WTC11 (cell line): ENCODE results near the gene IGSF9.

Source experiments
- ATF1 ChIP-seq: sonication (generic); formaldehyde crosslinking; IDR thresholded peaks from 2 replicates; pipeline ENCODE4 v1.8.1; 2023; ENCODE audit warnings: mild to moderate bottlenecking, moderate library complexity, missing genetic modification reagents
- FOXJ3 ChIP-seq: sonication (generic); formaldehyde crosslinking; IDR thresholded peaks from 2 replicates; pipeline ENCODE4 v1.9.0; 2021; ENCODE audit warnings: missing genetic modification reagents, mild to moderate bottlenecking, borderline replicate concordance
- FOXK1 ChIP-seq: sonication (generic); formaldehyde crosslinking; IDR thresholded peaks from 2 replicates; pipeline ENCODE4 v1.8.0; 2022; ENCODE audit warnings: mild to moderate bottlenecking, moderate library complexity, missing genetic modification reagents
- MYBL2 ChIP-seq: sonication (generic); formaldehyde crosslinking; IDR thresholded peaks from 2 replicates; pipeline ENCODE4 v1.8.1; 2023; ENCODE audit warnings: mild to moderate bottlenecking, moderate library complexity, missing genetic modification reagents
- NFATC4 ChIP-seq: fragments of 250-450 bp; sonication (Bioruptor Pico); IDR thresholded peaks from 2 replicates; pipeline ENCODE4 v1.9.0; 2021; ENCODE audit warnings: mild to moderate bottlenecking
- ZNF263 ChIP-seq: sonication (generic); formaldehyde crosslinking; IDR thresholded peaks from 2 replicates; pipeline ENCODE4 v1.8.1; 2022; ENCODE audit warnings: low read depth, mild to moderate bottlenecking, moderate library complexity, missing genetic modification reagents
- ZNF671 ChIP-seq: fragments of 250-450 bp; sonication (Bioruptor Pico); IDR thresholded peaks from 2 replicates; pipeline ENCODE4 v1.8.0; 2021; ENCODE audit warnings: mild to moderate bottlenecking
- TF ChIP-seq, protein P1 (sequence below): fragments of 200-600 bp; IDR thresholded peaks from 2 replicates; pipeline ENCODE4 v1.8.0; 2022; ENCODE audit warnings: antibody characterized with exemption
- TF ChIP-seq, protein P2 (sequence below): sonication (generic); formaldehyde crosslinking; IDR thresholded peaks from 2 replicates; pipeline ENCODE4 v1.8.1; 2022; ENCODE audit warnings: mild to moderate bottlenecking, missing genetic modification reagents, moderate library complexity, borderline replicate concordance
- TF ChIP-seq, protein P3 (sequence below): sonication (generic); formaldehyde crosslinking; conservative IDR thresholded peaks from 2 replicates; pipeline ENCODE4 v1.8.1; 2022; ENCODE audit warnings: mild to moderate bottlenecking, missing genetic modification reagents
- TF ChIP-seq, protein P4 (sequence below): fragments of 250-450 bp; sonication (Bioruptor Pico); IDR thresholded peaks from 2 replicates; pipeline ENCODE4 v1.9.0; 2021; ENCODE audit warnings: mild to moderate bottlenecking
- TF ChIP-seq, protein P5 (sequence below): sonication (generic); formaldehyde crosslinking; IDR thresholded peaks from 2 replicates; pipeline ENCODE4 v1.8.1; 2023; ENCODE audit warnings: mild to moderate bottlenecking, missing genetic modification reagents, moderate library complexity

DNA sequence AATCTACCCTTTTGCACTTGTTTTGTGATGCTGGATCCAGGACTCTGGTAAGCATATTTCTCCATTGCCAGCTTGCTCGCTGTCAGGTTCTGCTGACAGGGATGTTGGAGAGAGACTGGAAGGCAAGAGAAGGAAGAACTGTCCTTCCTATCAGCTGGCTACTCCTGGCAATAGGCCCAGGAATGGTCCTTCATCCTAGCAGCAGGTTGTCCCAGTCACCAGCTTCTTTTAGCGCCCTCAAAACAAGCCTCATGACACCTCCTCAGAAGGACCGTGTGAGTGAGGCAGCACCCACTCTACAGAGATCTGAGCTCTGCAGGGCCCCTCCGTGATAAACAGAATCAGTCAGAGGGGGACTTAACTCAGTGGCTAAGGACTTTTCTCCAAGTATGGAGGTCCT, 41.8 kb upstream of the IGSF9 start:
- TF ChIP-seq, protein P1, sequence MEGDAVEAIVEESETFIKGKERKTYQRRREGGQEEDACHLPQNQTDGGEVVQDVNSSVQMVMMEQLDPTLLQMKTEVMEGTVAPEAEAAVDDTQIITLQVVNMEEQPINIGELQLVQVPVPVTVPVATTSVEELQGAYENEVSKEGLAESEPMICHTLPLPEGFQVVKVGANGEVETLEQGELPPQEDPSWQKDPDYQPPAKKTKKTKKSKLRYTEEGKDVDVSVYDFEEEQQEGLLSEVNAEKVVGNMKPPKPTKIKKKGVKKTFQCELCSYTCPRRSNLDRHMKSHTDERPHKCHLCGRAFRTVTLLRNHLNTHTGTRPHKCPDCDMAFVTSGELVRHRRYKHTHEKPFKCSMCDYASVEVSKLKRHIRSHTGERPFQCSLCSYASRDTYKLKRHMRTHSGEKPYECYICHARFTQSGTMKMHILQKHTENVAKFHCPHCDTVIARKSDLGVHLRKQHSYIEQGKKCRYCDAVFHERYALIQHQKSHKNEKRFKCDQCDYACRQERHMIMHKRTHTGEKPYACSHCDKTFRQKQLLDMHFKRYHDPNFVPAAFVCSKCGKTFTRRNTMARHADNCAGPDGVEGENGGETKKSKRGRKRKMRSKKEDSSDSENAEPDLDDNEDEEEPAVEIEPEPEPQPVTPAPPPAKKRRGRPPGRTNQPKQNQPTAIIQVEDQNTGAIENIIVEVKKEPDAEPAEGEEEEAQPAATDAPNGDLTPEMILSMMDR: no peak
- TF ChIP-seq NFATC4 (CRISPR knock-in tag) (no peak), FOXJ3 (CRISPR knock-in tag) (no peak), ATF1 (CRISPR knock-in tag) (no peak), ZNF263 (CRISPR knock-in tag) (no peak), FOXK1 (no peak), ZNF671 (no peak), MYBL2 (CRISPR knock-in tag) (no peak)
- TF ChIP-seq, protein P2, sequence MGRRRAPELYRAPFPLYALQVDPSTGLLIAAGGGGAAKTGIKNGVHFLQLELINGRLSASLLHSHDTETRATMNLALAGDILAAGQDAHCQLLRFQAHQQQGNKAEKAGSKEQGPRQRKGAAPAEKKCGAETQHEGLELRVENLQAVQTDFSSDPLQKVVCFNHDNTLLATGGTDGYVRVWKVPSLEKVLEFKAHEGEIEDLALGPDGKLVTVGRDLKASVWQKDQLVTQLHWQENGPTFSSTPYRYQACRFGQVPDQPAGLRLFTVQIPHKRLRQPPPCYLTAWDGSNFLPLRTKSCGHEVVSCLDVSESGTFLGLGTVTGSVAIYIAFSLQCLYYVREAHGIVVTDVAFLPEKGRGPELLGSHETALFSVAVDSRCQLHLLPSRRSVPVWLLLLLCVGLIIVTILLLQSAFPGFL (CRISPR knock-in tag): no peak
- TF ChIP-seq, protein P3, sequence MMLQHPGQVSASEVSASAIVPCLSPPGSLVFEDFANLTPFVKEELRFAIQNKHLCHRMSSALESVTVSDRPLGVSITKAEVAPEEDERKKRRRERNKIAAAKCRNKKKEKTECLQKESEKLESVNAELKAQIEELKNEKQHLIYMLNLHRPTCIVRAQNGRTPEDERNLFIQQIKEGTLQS (CRISPR knock-in tag): no peak
- TF ChIP-seq, protein P4, sequence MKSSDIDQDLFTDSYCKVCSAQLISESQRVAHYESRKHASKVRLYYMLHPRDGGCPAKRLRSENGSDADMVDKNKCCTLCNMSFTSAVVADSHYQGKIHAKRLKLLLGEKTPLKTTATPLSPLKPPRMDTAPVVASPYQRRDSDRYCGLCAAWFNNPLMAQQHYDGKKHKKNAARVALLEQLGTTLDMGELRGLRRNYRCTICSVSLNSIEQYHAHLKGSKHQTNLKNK (CRISPR knock-in tag): no peak
- TF ChIP-seq, protein P5, sequence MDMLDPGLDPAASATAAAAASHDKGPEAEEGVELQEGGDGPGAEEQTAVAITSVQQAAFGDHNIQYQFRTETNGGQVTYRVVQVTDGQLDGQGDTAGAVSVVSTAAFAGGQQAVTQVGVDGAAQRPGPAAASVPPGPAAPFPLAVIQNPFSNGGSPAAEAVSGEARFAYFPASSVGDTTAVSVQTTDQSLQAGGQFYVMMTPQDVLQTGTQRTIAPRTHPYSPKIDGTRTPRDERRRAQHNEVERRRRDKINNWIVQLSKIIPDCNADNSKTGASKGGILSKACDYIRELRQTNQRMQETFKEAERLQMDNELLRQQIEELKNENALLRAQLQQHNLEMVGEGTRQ (CRISPR knock-in tag): no peak
